BJ (cell line): ENCODE results near the gene KCNK6. TPM values are rescaled to one million over a fixed set of nuclear protein-coding genes. Genes with fewer than 3 reads are reported as not detected.

Experiments used
- CTCF ChIA-PET: fragments of 350-600 bp; formaldehyde crosslinking; extraction: SDS; loops from one replicate; lab custom pipeline; 2021; ENCODE audit warnings: antibody characterized with exemption, inconsistent platforms; lab: Yijun Ruan, JAX
- POLR2A ChIA-PET: fragments of 300-600 bp; sonication (Branson Sonifier 250); formaldehyde crosslinking; extraction: SDS; loops from one replicate; lab custom pipeline; 2021; ENCODE audit warnings: antibody characterized with exemption; lab: Charles Lee
- DNase-seq: peaks from one replicate; pipeline ENCODE4 v3.0.0-alpha.2; 2011; ENCODE audit warnings: low read depth
- H3K27me3 ChIP-seq: 2 replicates; pipeline ENCODE4 v1.6.0; 2011; ENCODE audit warnings: low read length; ENCODE audit not compliant: control insufficient read depth, insufficient read depth
- H3K36me3 ChIP-seq: 2 replicates; pipeline ENCODE4 v1.5.1; 2011; ENCODE audit warnings: low read length; ENCODE audit not compliant: control insufficient read depth, insufficient read depth
- H3K4me3 ChIP-seq: 2 replicates; pipeline ENCODE4 v1.5.1; 2011; ENCODE audit warnings: low read depth, mild to moderate bottlenecking, control low read depth, low read length
- polyA plus RNA-seq: library from polyadenylated mRNA; depleted of rRNA; stranded (reverse); fragments of >200 nt; gene quantifications from 2 replicates; pipeline ENCODE4 v1.2.3, GENCODE V29; 2011; rRNA removed
- small RNA-seq: library from RNA; depleted of rRNA; stranded (forward); fragments of <200 nt; gene quantifications from one replicate; pipeline ENCODE3, GENCODE V24; 2012; ENCODE audit warnings: low replicate concordance, low read depth; ENCODE audit not compliant: insufficient read length
- TF ChIP-seq, protein P1 (sequence below): IDR thresholded peaks from 2 replicates; pipeline ENCODE4 v1.5.1; 2011; ENCODE audit warnings: low read depth, mild to moderate bottlenecking, control low read depth, inconsistent platforms, low read length, moderate library complexity; ENCODE audit not compliant: insufficient read depth

KCNK6 gene
- polyA plus RNA-seq, 1 experiment, result 16.5 TPM

DNA sequence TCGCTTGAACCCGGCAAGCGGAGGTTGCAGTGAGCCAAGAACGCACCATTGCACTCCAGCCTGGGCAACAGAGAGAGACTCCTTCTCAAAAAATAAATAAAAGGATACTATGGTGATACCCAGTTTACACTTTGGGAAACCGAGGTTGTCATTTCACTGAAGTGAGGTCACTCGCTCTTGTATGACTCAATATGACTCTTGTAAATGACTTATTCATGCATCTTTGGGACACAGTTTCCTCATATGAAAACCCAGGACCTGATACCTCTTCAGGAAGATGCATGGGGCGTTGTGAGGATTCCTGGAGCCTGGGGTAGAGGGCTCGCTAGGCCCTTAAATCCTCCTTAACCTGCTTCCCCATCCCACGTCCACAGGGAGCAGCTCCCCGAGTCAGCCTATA lies 59.2 kb downstream of the KCNK6 start:
- DNase-seq, result no peak
- CTCF ChIA-PET, result interaction anchor here (0.8 kb wide), 1 partner anchor 24 kb away, joined by 3 read pairs; the partner anchor contains the start of gene FAM98C
- H3K36me3 ChIP-seq, result peaks cover 40% of the 10 kb centered on the region

DNA sequence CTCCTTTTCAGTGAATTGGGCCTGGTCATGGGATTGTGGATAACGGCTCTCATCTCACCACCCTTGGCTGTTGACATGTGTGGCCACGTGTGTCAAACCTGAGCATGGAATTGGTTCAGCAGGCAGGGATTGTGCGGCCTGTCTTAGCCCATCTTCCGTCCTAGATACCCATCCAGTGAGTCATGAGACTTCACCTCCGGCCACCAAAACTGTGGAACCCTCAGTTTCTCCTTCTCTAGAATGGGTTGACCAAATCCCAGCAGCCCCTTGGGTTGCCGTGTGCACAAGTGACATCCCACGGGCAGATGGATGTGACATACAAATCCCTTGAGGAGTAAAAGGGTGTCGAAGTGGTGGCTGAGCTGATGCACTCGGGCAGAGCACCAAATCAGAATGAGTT lies 61.5 kb downstream of the KCNK6 start:
- no peak for DNase-seq
- TF ChIP-seq, protein P1, sequence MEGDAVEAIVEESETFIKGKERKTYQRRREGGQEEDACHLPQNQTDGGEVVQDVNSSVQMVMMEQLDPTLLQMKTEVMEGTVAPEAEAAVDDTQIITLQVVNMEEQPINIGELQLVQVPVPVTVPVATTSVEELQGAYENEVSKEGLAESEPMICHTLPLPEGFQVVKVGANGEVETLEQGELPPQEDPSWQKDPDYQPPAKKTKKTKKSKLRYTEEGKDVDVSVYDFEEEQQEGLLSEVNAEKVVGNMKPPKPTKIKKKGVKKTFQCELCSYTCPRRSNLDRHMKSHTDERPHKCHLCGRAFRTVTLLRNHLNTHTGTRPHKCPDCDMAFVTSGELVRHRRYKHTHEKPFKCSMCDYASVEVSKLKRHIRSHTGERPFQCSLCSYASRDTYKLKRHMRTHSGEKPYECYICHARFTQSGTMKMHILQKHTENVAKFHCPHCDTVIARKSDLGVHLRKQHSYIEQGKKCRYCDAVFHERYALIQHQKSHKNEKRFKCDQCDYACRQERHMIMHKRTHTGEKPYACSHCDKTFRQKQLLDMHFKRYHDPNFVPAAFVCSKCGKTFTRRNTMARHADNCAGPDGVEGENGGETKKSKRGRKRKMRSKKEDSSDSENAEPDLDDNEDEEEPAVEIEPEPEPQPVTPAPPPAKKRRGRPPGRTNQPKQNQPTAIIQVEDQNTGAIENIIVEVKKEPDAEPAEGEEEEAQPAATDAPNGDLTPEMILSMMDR, result no peak
- Histone ChIP-seq H3K4me3 (no peak overlapping the region), H3K27me3 (no peaks in the 10 kb centered on the region), H3K36me3 (peaks cover 50% of the 10 kb centered on the region)
- POLR2A ChIA-PET, result no interaction called here
- CTCF ChIA-PET, result interaction anchor here (1.3 kb wide), 1 partner anchor 147 kb away, joined by 4 read pairs; no protein-coding TSS in a partner anchor

More for the DNA sequence above, 59.2 kb downstream of the KCNK6 start:
- no peaks in the 10 kb centered on the region for H3K27me3 ChIP-seq
- TF ChIP-seq, protein P1, result no peak
- POLR2A ChIA-PET, result no interaction called here
- no peak overlapping the region for H3K4me3 ChIP-seq

Small RNA genes within 50 kb of the gene (small RNA-seq; reads per million reads assigned to genes)
- gene RF00019, result not detected

Other genes starting within 250 kb of the KCNK6 start
- gene DPF1, start 95.6 kb upstream of the KCNK6 start, polyA plus RNA-seq, result 1.3 and 2.2 TPM in 2 replicates
- gene PPP1R14A, start 63.5 kb upstream of the KCNK6 start, polyA plus RNA-seq, result 15.6 and 18.3 TPM in 2 replicates
- gene SPINT2, start 55.3 kb upstream of the KCNK6 start, polyA plus RNA-seq, result 33.2 and 45.5 TPM in 2 replicates
- gene C19orf33, start 15.6 kb upstream of the KCNK6 start, polyA plus RNA-seq, result 0.28 and 0.88 TPM in 2 replicates
- 126 and 211 TPM in 2 replicates for gene YIF1B, start 3.9 kb upstream of the KCNK6 start, polyA plus RNA-seq
- gene CATSPERG, start 16.0 kb downstream of the KCNK6 start, polyA plus RNA-seq, result 0.22 and 0.26 TPM in 2 replicates
- 583 and 662 TPM in 2 replicates for gene PSMD8, start 54.7 kb downstream of the KCNK6 start, polyA plus RNA-seq
- 0.44 and 0.64 TPM in 2 replicates for gene GGN, start 68.2 kb downstream of the KCNK6 start, polyA plus RNA-seq
- gene SPRED3, start 68.9 kb downstream of the KCNK6 start, polyA plus RNA-seq, result 4.2 and 5.9 TPM in 2 replicates
- gene FAM98C, start 83.2 kb downstream of the KCNK6 start, polyA plus RNA-seq, result 9.9 and 12.2 TPM in 2 replicates
- gene RASGRP4, start 106.4 kb downstream of the KCNK6 start, polyA plus RNA-seq, result not detected in 2 replicates
- under 0.01 and 0.04 TPM in 2 replicates for gene RYR1, start 113.8 kb downstream of the KCNK6 start, polyA plus RNA-seq